Stimulated activated CD4-positive, alpha-beta T cell treated with anti-CD3 and anti-CD28 coated beads, Interleukin-1b, Interleukin-23, amount 100 ng/mL, for 24 hours (primary cell): ENCODE data around the gene AKR1C2.
"Not testable (repeated sequence)": the region's sequence is repeated elsewhere in the genome, so short reads cannot be mapped to it uniquely, and the experiment has no call there.

Experiments
- DNase-seq, 4 experiments: peaks; one replicate each; pipeline ENCODE4 v3.0.0-alpha.2; 2020; ENCODE audit warnings: low read depth in 4 of 4, low spot score in 1 of 4

AKR1C2 gene

GRCh38 chr10:4961558-4961957, 42.1 kb downstream of the AKR1C2 start:
- not testable (repeated sequence) for DNase-seq

GRCh38 chr10:4956955-4957645, 46.6 kb downstream of the AKR1C2 start:
- not testable (repeated sequence) for DNase-seq

DNA sequence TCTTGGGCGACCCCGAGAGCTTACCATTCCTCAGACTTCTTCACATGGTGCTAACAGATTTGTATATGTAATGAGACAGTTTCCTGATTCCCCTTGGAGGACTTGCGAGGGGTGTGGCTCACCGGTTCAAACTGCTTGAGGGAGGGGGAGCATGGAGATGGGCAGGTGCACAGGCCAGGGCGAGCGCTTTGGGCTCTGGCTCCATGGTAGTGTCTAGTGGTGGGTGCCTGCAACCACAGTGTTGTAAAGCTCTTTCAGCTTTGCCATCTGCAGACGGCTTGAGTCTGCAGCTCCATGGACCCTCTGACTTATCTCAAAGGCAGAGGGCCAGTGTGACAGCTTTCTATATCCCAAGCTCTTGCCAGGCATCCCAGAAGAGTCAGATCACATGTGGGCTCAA, 47.6 kb downstream of the AKR1C2 start:
- DNase-seq = not testable (repeated sequence)

DNA sequence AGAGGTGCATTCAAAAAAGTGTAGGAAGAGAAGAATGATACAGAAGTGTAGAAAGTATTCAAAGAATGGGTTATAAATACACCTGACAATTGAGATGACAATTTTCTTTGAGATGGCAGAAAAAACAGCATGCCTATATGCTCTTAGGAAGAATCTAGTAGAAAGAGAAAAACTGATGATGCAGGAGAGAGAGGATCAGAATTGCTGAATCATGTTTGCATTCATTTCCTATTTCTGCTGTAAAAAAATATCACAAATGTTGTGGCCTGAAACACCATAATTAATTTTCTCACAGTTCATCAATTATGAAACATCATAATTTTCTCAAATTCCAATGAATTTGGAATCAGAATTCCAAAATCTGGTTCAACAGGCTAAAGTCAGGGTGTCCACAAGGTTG, 50.3 kb downstream of the AKR1C2 start:
- DNase-seq = no peak

DNA sequence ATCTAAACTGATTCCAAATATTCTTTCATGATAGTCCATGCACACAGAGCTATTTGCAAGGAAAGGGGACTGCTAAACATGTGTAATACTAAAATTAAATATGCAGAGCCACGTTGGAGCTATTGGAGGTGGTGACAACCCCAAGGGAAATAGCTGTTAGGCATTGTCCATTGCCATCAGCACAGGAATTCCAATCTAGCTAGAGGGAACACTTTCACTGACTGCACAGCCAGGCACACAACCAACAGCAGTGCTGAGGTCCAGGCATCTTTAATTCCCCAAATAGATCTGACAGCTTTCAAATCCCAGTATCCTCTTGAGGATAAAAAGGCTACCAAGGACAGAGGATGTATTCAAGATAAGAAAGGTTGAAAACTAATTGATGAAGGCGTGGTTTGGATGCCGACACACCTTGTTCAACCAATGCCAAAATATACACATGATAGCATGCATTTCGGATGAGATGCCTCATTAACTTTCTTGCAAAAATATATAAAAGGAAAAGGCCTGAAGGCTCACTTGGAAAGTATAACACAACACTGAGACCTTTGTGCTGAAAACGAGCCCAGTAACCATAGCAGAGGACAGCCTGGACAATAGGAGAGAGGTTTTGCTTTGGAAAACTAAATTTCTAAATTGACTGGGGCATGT, 52.0 kb downstream of the AKR1C2 start:
- DNase-seq = not testable (repeated sequence)

DNA sequence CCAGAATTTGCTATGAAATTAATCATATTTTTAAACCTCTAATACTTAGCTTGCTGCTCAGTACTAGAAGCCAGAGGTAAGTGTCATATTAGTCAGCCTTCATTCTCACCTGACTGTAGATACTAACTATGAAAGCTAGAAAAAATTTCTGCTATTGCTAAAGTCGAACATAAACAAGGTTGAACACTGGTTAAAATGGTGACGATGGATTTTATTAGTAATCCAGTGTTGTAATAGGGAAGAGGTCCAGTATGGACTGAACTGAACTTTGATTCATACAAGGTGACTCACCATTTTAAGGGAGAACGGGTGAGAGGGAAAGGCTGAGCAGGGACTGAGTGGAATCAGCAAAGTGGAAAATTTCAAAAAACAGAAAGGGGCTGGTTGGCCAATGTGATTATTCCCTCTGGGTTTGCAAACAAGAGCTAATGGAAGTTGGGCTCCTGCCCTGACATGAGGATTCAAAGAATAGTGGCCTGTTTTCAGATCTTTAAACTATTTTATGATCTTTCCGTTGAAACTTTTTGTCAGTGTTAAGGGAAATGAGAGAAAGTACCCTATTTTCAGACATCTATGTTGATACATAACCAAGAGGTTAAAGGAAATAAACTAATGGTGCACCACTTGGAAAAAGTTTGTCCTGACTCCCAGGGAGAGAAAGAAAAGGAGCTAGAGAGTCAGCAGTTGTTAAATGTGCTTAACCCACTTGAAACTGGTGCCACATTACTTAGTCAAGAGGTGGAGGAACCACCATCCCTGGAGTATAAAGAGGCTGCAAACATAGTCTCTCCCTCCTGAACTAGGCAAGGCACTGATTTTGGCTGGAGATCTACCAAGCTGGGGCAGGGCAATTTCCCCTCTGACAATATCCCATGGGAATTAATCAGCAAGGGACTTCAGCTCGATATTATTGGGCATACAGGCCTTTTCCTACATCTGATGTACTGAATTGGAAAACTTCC, 55.7 kb downstream of the AKR1C2 start:
- no peak for DNase-seq

- DNase-seq = no peak
Observed at GRCh38 chr10:4947039-4947634, 56.5 kb downstream of the AKR1C2 start.

DNA sequence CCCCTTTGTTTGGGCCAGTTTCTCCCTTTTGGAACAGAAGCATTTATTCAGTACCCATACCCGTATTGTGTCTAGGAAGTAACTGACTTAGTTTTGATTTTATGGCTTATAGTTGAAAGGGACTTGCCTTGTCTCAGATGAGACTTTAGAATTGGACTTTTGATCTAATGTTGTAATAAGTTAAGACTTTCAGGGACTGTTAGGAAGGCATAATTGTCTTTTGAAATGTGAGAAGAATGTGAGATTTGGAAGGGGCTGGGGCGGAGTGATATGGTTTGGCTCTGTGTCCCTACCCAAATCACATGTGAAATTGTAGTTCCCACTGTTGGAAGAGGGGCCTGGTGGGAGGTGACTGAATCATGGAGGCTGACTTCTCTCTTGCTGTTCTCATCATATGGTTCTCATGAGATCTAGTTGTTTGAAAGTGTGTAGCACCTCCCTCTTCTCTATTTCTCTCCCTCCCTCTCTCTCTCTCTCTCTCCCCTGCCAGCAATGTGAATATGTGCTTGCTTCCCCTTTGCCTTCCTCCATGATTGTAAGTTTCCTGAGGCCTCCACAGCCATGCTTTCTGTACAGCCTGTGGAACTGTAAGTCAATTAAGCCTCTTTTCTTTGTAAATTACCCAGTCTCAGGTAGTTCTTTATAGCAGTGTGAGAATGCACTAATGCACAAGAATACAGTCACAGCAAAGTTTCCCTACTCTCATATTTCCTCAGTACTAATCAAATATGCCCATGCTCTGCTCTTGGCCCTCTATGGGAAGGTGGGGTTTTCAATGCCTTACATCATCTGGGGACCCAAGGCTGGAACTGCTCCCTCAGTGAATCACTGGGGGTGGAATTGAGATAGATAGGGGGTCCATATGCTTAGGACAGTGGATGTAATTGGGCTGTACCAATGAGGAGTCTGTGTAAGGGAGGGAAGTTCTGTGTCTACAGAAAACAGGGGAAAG, 57.6 kb downstream of the AKR1C2 start:
- no peak for DNase-seq

DNA sequence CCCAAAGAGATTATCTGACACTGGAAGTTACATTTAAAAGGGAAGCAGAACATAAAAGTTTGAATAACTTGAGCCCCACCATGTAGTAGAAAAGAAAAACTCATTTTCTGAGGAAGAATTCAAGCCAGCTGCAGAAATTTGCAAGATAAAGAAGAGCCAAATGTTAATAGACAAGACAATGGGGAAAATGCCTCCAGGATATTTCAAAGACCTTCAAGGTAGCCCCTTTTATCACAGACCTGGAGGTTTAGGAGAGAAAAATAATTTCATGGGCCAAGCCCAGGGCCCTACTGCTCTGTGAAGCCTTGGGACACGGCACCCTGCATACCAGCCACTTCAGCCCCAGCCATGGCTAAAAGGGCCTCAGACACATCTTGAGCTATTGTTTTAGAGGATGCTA, 58.8 kb downstream of the AKR1C2 start:
- no peak for DNase-seq

DNA sequence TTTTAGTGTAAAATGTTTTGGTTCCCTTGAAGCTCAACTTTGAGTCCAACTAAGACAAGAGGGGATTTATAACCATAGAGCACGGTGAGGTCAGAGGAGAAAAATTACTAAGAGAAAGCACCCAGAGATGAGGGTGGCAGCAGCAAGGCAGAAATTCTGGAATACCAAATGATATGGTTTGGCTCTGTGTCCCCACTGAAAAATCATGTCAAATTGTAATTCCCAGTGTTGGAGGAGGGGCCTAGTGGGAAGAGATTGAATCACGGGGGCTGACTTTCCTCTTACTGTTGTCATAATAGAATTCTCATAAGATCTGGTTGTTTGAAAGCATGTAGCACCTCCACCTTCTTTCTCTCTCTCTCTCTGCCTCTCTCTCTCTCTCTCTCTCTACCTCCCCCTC, 59.8 kb downstream of the AKR1C2 start:
- no peak for DNase-seq

GRCh38 chr10:4943416-4943815, 60.2 kb downstream of the AKR1C2 start:
- not testable (repeated sequence) for DNase-seq

DNA sequence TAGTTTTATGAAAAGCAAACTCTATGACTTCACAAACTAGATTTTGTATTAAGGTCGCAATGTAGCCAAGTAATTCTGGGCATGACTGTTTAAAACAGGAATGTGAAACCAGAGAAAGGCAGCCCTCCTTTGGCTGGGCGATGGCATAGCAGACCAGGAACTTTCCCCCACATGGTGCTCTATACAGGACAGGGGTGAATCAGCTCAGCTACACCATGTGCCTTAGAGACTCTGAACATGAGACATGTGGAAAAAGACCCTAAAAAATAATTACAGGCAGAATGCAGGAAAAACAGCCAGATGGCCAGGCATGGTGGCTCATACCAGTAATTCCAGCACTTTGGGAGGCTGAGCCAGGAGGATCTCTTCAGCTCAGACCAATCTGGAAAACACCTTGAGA, 60.7 kb downstream of the AKR1C2 start:
- DNase-seq = not testable (repeated sequence)

GRCh38 chr10:4941540-4942330, 61.9 kb downstream of the AKR1C2 start:
- no peak for DNase-seq

DNA sequence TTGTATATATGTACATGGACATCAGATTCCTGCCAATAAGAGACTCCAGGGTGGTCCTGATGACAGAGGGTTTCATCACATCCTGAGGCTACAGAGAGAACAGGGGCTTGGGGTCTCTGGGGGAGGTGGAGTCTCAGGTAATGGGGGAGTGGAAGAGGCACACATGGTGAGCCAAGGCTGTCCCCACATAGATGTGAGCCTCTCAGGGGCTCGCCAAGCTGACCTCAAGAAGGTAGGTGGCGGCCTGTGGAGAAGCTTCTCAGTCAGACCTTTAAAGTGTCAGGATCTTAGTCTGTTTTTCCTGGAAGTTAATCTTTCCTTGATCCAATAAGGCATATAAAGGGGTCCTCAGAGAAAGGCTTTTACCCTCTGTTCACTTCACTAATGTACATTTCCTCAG, 62.7 kb downstream of the AKR1C2 start:
- DNase-seq = not testable (repeated sequence)

- not testable (repeated sequence) for DNase-seq
Observed at GRCh38 chr10:4940073-4940428, 63.6 kb downstream of the AKR1C2 start.

GRCh38 chr10:4939224-4940072, 64.2 kb downstream of the AKR1C2 start:
- no peak for DNase-seq
